SU-DHL-6 (cell line): ENCODE data around the gene FAM124B.
A peak's percentile ranks its signal among the peaks of the same experiment; 100 is the strongest.

ENCODE experiments used
- H2AFZ ChIP-seq: fragments of 200-600 bp; sonication (generic); 2 replicates; pipeline ENCODE4 v1.6.1; 2014; ENCODE audit warnings: low read depth, mild to moderate bottlenecking, moderate library complexity, mixed read lengths, antibody characterized with exemption, low read length; ENCODE audit not compliant: severe bottlenecking
- H3F3A ChIP-seq: fragments of 200-600 bp; shearing (Covaris generic); 2 replicates; pipeline ENCODE4 v1.6.0; 2016; ENCODE audit warnings: antibody characterized with exemption, mild to moderate bottlenecking; ENCODE audit not compliant: insufficient read depth
- H3K27ac ChIP-seq: fragments of 200-600 bp; sonication (generic); 2 replicates; pipeline ENCODE4 v1.5.1; 2016; ENCODE audit warnings: low read depth, mild to moderate bottlenecking, low read length, moderate library complexity, mixed read lengths
- H3K27me3 ChIP-seq: fragments of 200-600 bp; sonication (generic), shearing (Covaris generic); 2 replicates; pipeline ENCODE4 v1.6.0; 2014; ENCODE audit warnings: mild to moderate bottlenecking, low read length
- H3K36me3 ChIP-seq: fragments of 200-600 bp; sonication (generic); 2 replicates; pipeline ENCODE4 v1.6.1; 2014; ENCODE audit warnings: mild to moderate bottlenecking, low read length, mixed read lengths
- H3K4me2 ChIP-seq: fragments of 300-600, 200-600 bp; shearing (Covaris generic), sonication (generic); 2 replicates; pipeline ENCODE4 v1.6.0; 2014; ENCODE audit warnings: low read length, low read depth, mild to moderate bottlenecking; ENCODE audit not compliant: poor library complexity, severe bottlenecking
- H3K4me3 ChIP-seq: fragments of 200-600 bp; sonication (generic); 2 replicates; pipeline ENCODE4 v1.5.1; 2014; ENCODE audit warnings: antibody characterized with exemption, low read length, mild to moderate bottlenecking, mixed read lengths; ENCODE audit not compliant: insufficient read depth, poor library complexity, severe bottlenecking
- H3K79me2 ChIP-seq: fragments of 200-600 bp; sonication (generic); 2 replicates; pipeline ENCODE4 v1.6.1; 2014; ENCODE audit warnings: mild to moderate bottlenecking, low read length, moderate library complexity; ENCODE audit not compliant: insufficient read depth
- H3K9ac ChIP-seq: fragments of 200-600 bp; sonication (generic); 2 replicates; pipeline ENCODE4 v1.7.0; 2014; ENCODE audit warnings: mild to moderate bottlenecking, low read length
- H3K9me2 ChIP-seq: fragments of 200-600 bp; sonication (generic); replicated peaks from 2 replicates; pipeline ENCODE4 v1.6.1; 2014; ENCODE audit warnings: low read length; ENCODE audit not compliant: insufficient read depth
- H3K9me3 ChIP-seq: fragments of 200-600 bp; sonication (generic); 2 replicates; pipeline ENCODE4 v1.6.1; 2014; ENCODE audit warnings: low read length, mixed read lengths; ENCODE audit not compliant: insufficient read depth
- H4K20me1 ChIP-seq: fragments of 200-600 bp; sonication (generic); 2 replicates; pipeline ENCODE4 v1.6.1; 2014; ENCODE audit warnings: low read depth, mild to moderate bottlenecking, antibody characterized with exemption, low read length, moderate library complexity, mixed read lengths
- EZH2phosphoT487 ChIP-seq: fragments of 200-600 bp; sonication (generic), shearing (Covaris generic); conservative IDR thresholded peaks from 2 replicates; pipeline ENCODE4 v1.6.1; 2018; ENCODE audit warnings: mild to moderate bottlenecking, antibody characterized with exemption, low read length, moderate library complexity, mixed read lengths
- TF ChIP-seq, protein P1 (sequence below): fragments of 200-600 bp; sonication (generic); IDR thresholded peaks from one replicate; pipeline ENCODE4 v1.5.1; 2017; ENCODE audit warnings: antibody characterized with exemption, mild to moderate bottlenecking, low read length, moderate library complexity; ENCODE audit not compliant: insufficient read depth, poor library complexity, severe bottlenecking

FAM124B gene

GRCh38 chr2:224357098-224357901 is 44.6 kb downstream of the FAM124B start:
- no peaks in the 10 kb centered on the region for H3K9me3 ChIP-seq
- TF ChIP-seq, protein P1, sequence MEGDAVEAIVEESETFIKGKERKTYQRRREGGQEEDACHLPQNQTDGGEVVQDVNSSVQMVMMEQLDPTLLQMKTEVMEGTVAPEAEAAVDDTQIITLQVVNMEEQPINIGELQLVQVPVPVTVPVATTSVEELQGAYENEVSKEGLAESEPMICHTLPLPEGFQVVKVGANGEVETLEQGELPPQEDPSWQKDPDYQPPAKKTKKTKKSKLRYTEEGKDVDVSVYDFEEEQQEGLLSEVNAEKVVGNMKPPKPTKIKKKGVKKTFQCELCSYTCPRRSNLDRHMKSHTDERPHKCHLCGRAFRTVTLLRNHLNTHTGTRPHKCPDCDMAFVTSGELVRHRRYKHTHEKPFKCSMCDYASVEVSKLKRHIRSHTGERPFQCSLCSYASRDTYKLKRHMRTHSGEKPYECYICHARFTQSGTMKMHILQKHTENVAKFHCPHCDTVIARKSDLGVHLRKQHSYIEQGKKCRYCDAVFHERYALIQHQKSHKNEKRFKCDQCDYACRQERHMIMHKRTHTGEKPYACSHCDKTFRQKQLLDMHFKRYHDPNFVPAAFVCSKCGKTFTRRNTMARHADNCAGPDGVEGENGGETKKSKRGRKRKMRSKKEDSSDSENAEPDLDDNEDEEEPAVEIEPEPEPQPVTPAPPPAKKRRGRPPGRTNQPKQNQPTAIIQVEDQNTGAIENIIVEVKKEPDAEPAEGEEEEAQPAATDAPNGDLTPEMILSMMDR, result peak; percentile 43
- no peak for TF ChIP-seq EZH2phosphoT487
- no peaks in the 10 kb centered on the region for H3K79me2 ChIP-seq
- no peak overlapping the region for H3K4me3 ChIP-seq
- H3K4me2 ChIP-seq, result no peak overlapping the region
- H3K36me3 ChIP-seq, result no peaks in the 10 kb centered on the region
- no peaks in the 10 kb centered on the region for H4K20me1 ChIP-seq
- H3K9ac ChIP-seq, result no peak overlapping the region
- H2AFZ ChIP-seq, result no peak overlapping the region
- no peaks in the 10 kb centered on the region for H3K9me2 ChIP-seq
- H3K27me3 ChIP-seq, result no peaks in the 10 kb centered on the region
- H3K27ac ChIP-seq, result no peak overlapping the region
- H3F3A ChIP-seq, result no peaks in the 10 kb centered on the region

GRCh38 chr2:224354632-224355211 is 47.2 kb downstream of the FAM124B start:
- no peak overlapping the region for H3K4me3 ChIP-seq
- H3K27me3 ChIP-seq, result no peaks in the 10 kb centered on the region
- H2AFZ ChIP-seq, result no peak overlapping the region
- H3K9ac ChIP-seq, result no peak overlapping the region
- H3K27ac ChIP-seq, result no peak overlapping the region
- no peaks in the 10 kb centered on the region for H3K9me2 ChIP-seq
- H4K20me1 ChIP-seq, result no peaks in the 10 kb centered on the region
- no peaks in the 10 kb centered on the region for H3K79me2 ChIP-seq
- no peaks in the 10 kb centered on the region for H3K36me3 ChIP-seq
- no peaks in the 10 kb centered on the region for H3K9me3 ChIP-seq
- H3F3A ChIP-seq, result no peaks in the 10 kb centered on the region
- H3K4me2 ChIP-seq, result no peak overlapping the region
- TF ChIP-seq, protein P1, result no peak
- TF ChIP-seq EZH2phosphoT487, result no peak

GRCh38 chr2:224350703-224351102 is 51.2 kb downstream of the FAM124B start:
- Histone ChIP-seq H4K20me1 (no peaks in the 10 kb centered on the region), H3K36me3 (no peaks in the 10 kb centered on the region), H3K9ac (no peak overlapping the region), H3K27me3 (no peaks in the 10 kb centered on the region; the same call in 1 of the 2 replicates), H3K79me2 (no peaks in the 10 kb centered on the region), H3K9me3 (no peaks in the 10 kb centered on the region), H3K27ac (no peak overlapping the region), H3K4me2 (no peak overlapping the region), H3K4me3 (no peak overlapping the region), H3F3A (no peaks in the 10 kb centered on the region), H2AFZ (no peak overlapping the region), H3K9me2 (no peaks in the 10 kb centered on the region)
- TF ChIP-seq EZH2phosphoT487, result no peak
- TF ChIP-seq, protein P1, result no peak
